ENCODE data around the gene OR2H1.
"Not testable (repeated sequence)": the region's sequence is repeated elsewhere in the genome, so short reads cannot be mapped to it uniquely, and the experiment has no call there.

The OR2H1 gene

DNA sequence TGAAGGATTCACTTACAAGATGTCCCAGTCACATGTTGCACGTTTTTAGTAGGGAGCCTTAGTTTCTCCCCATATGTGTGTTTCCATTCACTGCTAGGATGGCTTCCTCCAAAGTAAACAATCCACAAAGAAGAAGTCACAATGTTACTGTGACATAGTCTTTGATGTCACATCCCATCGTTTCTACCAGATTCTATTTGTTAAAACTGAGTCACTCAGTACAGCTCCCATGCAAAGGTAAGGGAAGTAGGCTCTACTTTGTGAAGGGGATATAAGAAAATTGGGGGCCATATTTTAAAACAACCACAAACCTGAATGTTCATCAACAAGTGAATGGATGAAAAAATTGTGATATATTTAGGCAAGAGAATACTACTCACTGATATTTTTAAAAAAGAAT lies at the start of gene OR2H1, which contains the start of gene OR11A1:
Gene OR2H1, plus strand, starts transcription at position 185 of the 400 bp plus-strand sequence. CDS start 4,615 bp downstream, outside the sequence.
Gene OR11A1, minus strand, starts transcription at position 101 of the 400 bp plus-strand sequence. CDS start 29,430 bp downstream, outside the sequence.
- H3K4me3 ChIP-seq (ENCODE audit: low read depth, low read length): no peak within 1 kb of the TSS
- TF ChIP-seq, protein P1, sequence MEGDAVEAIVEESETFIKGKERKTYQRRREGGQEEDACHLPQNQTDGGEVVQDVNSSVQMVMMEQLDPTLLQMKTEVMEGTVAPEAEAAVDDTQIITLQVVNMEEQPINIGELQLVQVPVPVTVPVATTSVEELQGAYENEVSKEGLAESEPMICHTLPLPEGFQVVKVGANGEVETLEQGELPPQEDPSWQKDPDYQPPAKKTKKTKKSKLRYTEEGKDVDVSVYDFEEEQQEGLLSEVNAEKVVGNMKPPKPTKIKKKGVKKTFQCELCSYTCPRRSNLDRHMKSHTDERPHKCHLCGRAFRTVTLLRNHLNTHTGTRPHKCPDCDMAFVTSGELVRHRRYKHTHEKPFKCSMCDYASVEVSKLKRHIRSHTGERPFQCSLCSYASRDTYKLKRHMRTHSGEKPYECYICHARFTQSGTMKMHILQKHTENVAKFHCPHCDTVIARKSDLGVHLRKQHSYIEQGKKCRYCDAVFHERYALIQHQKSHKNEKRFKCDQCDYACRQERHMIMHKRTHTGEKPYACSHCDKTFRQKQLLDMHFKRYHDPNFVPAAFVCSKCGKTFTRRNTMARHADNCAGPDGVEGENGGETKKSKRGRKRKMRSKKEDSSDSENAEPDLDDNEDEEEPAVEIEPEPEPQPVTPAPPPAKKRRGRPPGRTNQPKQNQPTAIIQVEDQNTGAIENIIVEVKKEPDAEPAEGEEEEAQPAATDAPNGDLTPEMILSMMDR (IDR thresholded peaks at IDR 0.05; ENCODE audit: borderline replicate concordance, insufficient read depth, low read depth, low read length): no peak

DNA sequence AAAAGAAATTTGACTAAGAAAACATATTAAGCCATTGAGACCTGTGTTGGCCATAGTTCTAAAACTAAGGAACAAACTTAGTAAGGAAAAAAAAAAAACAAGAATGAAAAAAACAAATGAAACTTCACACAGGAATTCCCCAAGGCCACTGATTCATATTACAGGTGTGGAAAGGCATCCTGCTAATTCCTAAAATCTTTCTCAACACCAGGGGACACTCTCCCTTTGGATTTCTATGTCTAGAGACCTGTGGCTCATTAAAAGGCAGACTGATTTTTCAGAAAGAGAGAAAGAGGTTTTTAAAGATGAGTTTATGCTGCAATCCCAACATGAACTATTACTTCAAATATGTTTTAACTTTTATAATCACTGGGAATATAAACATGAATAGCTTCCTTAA lies 42.4 kb upstream of the OR2H1 start, which contains the start of gene OR12D1:
Gene OR12D1, plus strand, starts transcription at position 341 of the 400 bp plus-strand sequence.
- TF ChIP-seq, protein P1 (IDR thresholded peaks at IDR 0.05; ENCODE audit: borderline replicate concordance, insufficient read depth, low read depth, low read length): no peak

DNA sequence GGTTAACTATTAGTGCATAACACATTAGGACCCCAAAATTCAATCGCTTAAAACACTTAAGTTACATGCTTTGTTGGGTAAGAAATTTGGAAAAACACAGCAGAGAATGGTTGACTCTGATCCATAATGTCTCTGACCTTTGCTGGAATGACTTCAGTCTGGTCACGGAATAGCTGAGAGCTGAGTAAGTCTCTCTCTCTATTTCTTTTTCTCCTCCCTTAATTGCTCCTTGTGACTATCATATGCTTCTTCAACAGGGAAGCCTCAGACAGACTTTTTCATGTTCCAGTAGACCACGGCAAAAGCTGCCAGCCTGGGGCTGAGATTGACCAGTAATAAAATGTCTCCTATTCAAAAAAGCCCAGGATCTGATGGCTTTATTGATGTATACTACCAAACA lies 37.4 kb upstream of the OR2H1 start:
- TF ChIP-seq, protein P1 (IDR thresholded peaks at IDR 0.05; ENCODE audit: borderline replicate concordance, insufficient read depth, low read depth, low read length): no peak
- no peak overlapping the region for H3K4me3 ChIP-seq (ENCODE audit: low read depth, low read length)

More for the DNA sequence above, 42.4 kb upstream of the OR2H1 start, which contains the start of gene OR12D1:
- no peak within 1 kb of the TSS for H3K4me3 ChIP-seq (ENCODE audit: low read depth, low read length)

DNA sequence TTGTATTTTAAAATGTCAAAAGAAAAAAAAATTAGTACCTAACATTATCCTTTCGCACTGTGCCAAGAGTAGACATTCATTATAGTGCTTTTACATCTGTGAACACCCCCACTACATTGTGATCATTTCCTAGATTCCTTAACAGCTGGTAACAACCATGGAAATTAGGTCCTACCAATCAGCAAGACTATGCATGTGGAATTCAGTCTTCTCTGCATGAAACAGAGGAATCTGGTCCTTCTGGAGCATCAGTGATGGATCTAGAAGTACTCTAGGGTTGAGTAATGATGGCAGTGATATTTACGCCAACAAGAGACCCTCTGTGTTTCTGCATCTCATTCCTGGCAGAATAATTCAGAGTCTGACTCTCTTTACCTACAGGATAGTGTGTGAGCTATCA lies 32.8 kb upstream of the OR2H1 start:
- TF ChIP-seq, protein P1 (IDR thresholded peaks at IDR 0.05; ENCODE audit: borderline replicate concordance, insufficient read depth, low read depth, low read length): no peak
- H3K4me3 ChIP-seq (ENCODE audit: low read depth, low read length): no peak overlapping the region

DNA sequence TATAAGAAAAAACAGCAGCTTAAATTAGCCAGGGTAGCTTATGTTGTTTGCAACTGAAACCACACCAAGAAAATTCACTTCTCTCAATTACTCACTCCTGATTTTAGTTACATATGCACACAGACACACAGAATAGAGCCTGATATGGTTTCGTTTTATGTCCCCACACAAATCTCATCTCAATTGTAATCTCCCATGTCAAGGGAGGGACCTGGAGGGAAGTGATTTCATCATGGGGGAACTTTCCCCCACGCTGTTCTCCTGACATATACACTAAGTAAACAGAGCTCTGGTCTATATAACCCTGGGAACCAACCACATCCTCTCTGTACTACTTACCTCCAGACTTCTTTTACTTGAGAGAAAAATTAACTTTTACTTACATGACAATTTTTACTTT lies 32.4 kb upstream of the OR2H1 start:
- TF ChIP-seq, protein P1 (IDR thresholded peaks at IDR 0.05; ENCODE audit: borderline replicate concordance, insufficient read depth, low read depth, low read length): no peak

DNA sequence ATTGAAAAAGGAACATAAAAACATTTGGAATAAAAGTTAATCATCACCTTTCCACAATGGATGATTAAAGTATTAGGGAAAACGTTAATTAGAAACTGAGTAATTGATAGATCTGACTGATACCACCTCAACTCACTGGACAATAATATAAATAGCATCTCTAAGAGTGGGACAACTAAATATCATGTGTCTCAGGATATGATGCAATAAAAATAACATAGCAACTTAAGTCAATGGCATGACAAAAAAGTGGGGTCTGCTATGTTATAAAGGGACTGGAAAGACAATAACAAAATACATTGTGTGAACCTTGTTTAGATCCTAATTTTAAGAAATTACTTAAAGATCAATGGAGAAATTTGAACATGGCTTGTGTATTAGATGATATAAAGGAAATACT lies 31.9 kb upstream of the OR2H1 start:
- H3K4me3 ChIP-seq (ENCODE audit: low read depth, low read length): no peak overlapping the region
- TF ChIP-seq, protein P1 (IDR thresholded peaks at IDR 0.05; ENCODE audit: borderline replicate concordance, insufficient read depth, low read depth, low read length): no peak

More for the DNA sequence above, 32.4 kb upstream of the OR2H1 start:
- no peak overlapping the region for H3K4me3 ChIP-seq (ENCODE audit: low read depth, low read length)

DNA sequence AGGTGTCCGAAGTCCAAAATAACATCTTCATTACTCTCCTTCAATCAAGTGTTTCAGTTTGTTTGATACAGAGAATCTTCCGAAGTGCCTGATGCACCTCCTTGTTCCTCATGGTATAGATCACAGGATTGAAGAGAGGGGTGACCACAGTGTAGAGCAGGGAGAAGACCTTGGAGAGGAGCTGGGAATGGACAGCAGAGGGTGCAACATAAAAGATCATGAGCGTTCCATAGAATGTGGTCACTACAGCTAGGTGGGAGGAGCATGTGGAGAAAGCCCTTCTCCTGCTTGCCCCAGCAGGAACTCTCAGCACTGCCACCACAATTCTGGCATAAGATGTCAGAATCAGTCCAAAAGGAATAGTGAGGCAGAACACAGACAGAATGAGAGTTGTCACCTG lies 30.3 kb upstream of the OR2H1 start:
- H3K4me3 ChIP-seq (ENCODE audit: low read depth, low read length): no peak overlapping the region
- TF ChIP-seq, protein P1 (IDR thresholded peaks at IDR 0.05; ENCODE audit: borderline replicate concordance, insufficient read depth, low read depth, low read length): no peak

DNA sequence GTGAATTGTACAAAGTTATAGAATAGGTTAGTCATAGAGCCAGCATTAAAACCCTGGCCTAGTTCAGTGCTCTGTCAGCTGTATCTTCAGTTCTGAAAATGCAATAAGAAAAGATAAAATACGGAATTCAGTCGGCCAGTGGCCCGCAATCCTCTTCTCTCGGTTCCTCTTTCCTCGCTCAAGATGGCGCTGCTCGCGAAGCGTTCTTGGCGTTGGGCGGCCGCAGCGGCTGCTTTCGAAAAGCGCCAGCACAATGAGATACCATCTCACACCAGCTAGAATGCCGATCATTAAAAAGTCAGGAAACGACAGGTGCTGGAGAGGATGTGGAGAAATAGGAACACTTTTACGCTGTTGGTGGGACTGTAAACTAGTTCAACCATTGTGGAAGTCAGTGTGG lies 20.2 kb upstream of the OR2H1 start:
- H3K4me3 ChIP-seq (ENCODE audit: low read depth, low read length): not testable (repeated sequence)
